C4-2B (cell line): ENCODE data around the gene RCSD1.

Experiments
- H3K27ac ChIP-seq: fragments of 450-650 bp; 2 replicates; pipeline ENCODE4 v1.5.1; 2017
- CTCF ChIP-seq: fragments of 450-650 bp; conservative IDR thresholded peaks from 2 replicates; pipeline ENCODE4 v1.5.1; 2017; ENCODE audit warnings: mild to moderate bottlenecking
- ZFX ChIP-seq: fragments of 450-650 bp; IDR thresholded peaks from 2 replicates; pipeline ENCODE4 v1.6.1; 2017

RCSD1 gene

GRCh38 chr1:167681451-167682098, 51.5 kb downstream of the RCSD1 start:
- TF ChIP-seq ZFX (no peak), CTCF (no peak)

GRCh38 chr1:167683226-167683625, 53.2 kb downstream of the RCSD1 start:
- TF ChIP-seq ZFX: no peak
- no peak for TF ChIP-seq CTCF
- H3K27ac ChIP-seq: peak overlapping the region; percentile 1; the same call in 1 of the 2 replicates

More at GRCh38 chr1:167681451-167682098, 51.5 kb downstream of the RCSD1 start:
- peak overlapping the region; percentile 0; the same call in 1 of the 2 replicates for H3K27ac ChIP-seq

GRCh38 chr1:167683641-167684502, 53.8 kb downstream of the RCSD1 start:
- peak overlapping the region; percentile 1; the same call in 1 of the 2 replicates for H3K27ac ChIP-seq
- no peak for TF ChIP-seq ZFX
- no peak for TF ChIP-seq CTCF

GRCh38 chr1:167685844-167686243, 55.8 kb downstream of the RCSD1 start:
- H3K27ac ChIP-seq: no peak overlapping the region
- TF ChIP-seq CTCF: no peak
- no peak for TF ChIP-seq ZFX

- TF ChIP-seq CTCF (peak; percentile 94), ZFX (no peak)
- H3K27ac ChIP-seq: no peak overlapping the region
Observed at GRCh38 chr1:167687919-167688519, 58.0 kb downstream of the RCSD1 start.

- no peak overlapping the region for H3K27ac ChIP-seq
- TF ChIP-seq ZFX: no peak
- TF ChIP-seq CTCF: no peak
Observed at GRCh38 chr1:167689567-167689920, 59.5 kb downstream of the RCSD1 start.

GRCh38 chr1:167690053-167690452, 60.0 kb downstream of the RCSD1 start:
- TF ChIP-seq ZFX (no peak), CTCF (no peak)
- H3K27ac ChIP-seq: no peak overlapping the region
